GM21526 (cell line): ENCODE results near the gene SPATS1.

Experiments
- ATAC-seq: cut with Tn5 transposase; IDR thresholded peaks from one replicate; pipeline ENCODE4 v1.9.1; 2021; ENCODE audit warnings: moderate library complexity; ENCODE audit not compliant: unreplicated experiment, low FRiP score

Gene SPATS1

DNA sequence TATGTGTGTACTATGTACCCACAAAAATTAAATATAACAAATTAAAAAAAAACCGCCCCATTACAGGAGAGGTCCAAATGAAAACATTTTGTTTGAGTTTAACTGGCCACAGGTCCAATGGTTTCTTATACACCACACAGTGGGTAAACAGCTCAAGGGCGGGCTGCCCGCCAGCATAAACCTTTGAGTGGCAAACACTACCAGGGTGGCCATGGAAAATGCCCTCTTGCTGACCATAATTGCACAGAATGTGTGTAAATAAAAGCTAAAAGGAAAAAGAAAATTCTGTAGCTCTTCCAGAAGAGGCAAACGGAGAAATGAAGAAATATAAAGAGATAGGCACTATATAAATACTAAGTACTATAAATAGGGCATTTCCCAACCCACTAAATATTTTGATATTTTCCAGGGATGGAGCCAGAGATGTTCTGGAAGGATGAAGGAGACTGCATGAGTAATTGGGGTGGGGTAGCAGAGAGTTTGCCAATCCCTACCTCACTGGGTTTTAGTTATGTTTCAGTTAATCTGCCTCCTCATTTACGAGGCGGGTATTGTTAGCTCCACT lies 44.0 kb downstream of the SPATS1 start:
- ATAC-seq: no peak

DNA sequence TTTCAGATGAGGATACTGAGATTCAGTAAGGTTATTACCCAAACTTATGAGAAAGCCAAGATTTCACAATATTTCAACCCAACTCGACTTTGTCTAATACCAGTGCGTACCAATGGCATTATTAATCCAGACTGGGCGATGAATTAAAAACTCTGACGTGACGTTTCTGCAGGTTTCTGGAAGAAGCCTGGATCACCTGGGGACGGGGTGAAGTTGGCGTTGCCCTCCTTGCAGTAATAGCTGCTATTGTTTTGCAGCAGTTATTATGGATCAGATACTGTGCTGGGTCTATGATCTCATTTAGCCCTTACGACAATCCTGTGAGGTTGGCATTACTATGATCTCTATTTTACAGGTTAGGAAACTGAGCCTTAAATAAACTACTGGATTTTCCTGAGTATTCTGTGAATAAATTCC lies 44.5 kb downstream of the SPATS1 start:
- peak; percentile 13 for ATAC-seq

DNA sequence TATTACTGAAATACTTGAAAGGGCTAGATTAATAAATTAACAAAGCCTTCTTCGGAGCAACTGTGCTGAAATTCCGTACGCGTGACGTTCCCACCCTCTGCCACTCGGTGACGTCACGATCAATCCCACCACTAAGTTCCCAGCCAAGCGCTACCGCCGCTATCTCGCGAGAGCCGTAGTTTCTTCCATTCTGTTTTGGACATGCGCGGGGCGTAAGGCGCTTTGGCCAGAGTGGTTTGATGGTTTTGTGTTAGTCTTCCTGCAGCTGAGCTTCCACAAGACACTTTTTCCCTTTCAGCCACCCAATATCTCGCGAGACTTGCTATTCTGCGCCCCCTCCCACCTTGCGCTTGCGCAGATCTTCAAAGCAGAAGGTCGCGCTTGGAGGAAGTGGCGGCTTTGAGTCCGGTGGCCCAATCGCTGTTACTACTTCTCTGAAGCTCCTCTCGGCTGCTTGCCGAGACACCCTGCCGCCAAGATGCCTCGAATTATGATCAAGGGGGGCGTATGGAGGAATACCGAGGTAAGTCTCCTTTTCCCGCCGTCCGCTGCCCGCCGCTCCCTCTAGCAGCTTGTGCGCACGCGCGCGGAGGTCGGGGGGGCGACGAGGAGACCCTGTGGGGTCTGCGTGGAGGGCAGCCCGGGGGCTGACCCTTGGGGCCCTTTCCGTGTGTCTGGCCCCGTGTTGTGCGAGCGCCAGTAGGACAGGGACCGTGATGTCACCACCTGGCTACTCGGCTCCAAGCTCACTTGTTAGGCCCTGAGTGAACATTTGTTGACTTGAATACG lies 45.1 kb downstream of the SPATS1 start, which contains the start of gene CDC5L:
Gene CDC5L, plus strand, starts transcription at position 361 of the 789 bp plus-strand sequence. Its CDS starts 118 bp downstream, at position 479.
- peak; percentile 88 for ATAC-seq

DNA sequence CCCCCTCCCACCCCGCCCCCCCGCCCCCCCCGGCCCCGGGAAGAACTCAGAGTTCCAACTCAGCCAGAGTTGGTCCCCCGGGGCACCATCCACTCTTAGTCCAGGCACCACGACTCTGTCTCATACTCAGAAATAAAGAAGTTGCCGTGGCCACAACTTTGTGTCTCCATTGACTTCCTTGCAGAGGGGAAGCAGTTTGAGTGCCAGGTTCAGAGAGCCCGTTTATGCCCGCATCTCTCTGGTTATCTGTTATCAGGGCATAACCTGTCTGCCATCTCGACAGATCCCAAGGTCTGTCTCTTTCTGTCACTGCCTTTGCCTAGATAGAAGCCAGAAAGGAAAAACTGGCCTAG lies 45.7 kb downstream of the SPATS1 start:
- no peak for ATAC-seq

DNA sequence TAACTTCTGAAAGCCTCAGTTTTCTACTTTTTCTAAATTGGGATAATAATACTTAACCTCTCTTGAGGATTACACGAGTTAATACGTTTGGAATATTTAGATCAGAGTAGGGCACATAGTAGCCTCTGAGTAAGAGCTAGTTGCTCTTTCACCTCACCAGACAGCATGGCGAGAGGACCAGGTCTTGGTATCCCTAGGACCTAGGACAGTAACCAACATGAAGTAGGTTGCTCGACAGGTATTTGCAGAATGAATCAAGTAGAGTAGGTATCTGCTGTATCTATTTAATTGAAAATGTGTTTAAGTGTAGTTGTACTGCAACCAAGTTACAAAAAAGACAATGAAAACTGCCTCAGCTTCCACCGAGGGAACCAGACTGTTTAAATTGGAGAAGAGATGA lies 46.4 kb downstream of the SPATS1 start:
- ATAC-seq: no peak

DNA sequence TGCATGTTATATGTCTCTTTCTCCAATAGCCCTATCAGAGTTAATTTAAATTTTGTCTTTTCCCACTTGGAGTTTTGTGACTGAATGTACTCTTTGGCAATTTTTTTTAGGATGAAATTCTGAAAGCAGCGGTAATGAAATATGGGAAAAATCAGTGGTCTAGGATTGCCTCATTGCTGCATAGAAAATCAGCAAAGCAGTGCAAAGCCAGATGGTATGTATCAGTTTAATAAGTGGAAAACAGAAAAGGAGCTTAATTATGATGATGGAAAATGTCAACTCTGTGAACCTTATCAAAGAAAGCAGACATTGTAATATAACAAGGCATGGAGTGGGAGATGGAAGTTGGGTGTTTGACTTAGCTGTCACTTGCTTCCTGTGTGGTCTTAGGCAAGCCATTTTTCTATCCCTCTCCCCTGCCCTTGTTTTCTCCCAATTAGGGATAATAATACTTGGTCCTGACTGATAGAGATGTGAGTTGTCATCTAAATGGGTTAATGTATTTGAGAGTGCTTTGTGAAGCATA lies 47.8 kb downstream of the SPATS1 start:
- ATAC-seq: no peak
